HFF-Myc (cell line): Measurements from ENCODE around the gene NSUN5.

ENCODE experiments used
- DNase-seq: peaks from one replicate; pipeline ENCODE4 v3.0.0-alpha.2; 2011; ENCODE audit warnings: low read depth; ENCODE audit errors: extremely low read depth
- H3K4me3 ChIP-seq: replicated peaks from 2 replicates; pipeline ENCODE4 v1.5.1; 2011; ENCODE audit warnings: low read depth, mild to moderate bottlenecking, control low read depth, low read length
- TF ChIP-seq, protein P1 (sequence below): IDR thresholded peaks from 2 replicates; pipeline ENCODE4 v1.5.1; 2012; ENCODE audit warnings: mild to moderate bottlenecking, low read depth, low read length, control low read depth; ENCODE audit errors: missing control alignments

NSUN5 gene

DNA sequence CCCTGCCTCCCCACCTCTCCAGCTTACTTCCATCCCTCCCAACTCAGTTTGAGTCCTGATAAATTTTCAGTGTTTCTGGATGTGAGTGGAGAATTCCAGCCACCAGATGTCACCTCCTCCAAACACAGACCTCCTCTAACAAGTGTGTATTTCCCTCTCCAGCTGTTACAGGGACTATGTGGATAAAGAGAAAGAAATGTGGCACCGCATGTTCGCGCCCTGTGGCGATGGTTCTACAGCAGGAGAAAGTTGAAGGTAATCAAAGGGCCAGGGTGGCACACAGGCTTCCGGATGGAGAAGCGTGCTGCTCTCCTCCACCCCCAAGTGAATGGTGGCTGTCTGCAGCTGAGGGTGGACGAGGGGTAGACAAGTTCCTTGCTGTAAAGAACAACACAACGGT, 34.0 kb upstream of the NSUN5 start:
- H3K4me3 ChIP-seq = no peak overlapping the region
- TF ChIP-seq, protein P1, sequence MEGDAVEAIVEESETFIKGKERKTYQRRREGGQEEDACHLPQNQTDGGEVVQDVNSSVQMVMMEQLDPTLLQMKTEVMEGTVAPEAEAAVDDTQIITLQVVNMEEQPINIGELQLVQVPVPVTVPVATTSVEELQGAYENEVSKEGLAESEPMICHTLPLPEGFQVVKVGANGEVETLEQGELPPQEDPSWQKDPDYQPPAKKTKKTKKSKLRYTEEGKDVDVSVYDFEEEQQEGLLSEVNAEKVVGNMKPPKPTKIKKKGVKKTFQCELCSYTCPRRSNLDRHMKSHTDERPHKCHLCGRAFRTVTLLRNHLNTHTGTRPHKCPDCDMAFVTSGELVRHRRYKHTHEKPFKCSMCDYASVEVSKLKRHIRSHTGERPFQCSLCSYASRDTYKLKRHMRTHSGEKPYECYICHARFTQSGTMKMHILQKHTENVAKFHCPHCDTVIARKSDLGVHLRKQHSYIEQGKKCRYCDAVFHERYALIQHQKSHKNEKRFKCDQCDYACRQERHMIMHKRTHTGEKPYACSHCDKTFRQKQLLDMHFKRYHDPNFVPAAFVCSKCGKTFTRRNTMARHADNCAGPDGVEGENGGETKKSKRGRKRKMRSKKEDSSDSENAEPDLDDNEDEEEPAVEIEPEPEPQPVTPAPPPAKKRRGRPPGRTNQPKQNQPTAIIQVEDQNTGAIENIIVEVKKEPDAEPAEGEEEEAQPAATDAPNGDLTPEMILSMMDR = peak; percentile 63
- no peak for DNase-seq

DNA sequence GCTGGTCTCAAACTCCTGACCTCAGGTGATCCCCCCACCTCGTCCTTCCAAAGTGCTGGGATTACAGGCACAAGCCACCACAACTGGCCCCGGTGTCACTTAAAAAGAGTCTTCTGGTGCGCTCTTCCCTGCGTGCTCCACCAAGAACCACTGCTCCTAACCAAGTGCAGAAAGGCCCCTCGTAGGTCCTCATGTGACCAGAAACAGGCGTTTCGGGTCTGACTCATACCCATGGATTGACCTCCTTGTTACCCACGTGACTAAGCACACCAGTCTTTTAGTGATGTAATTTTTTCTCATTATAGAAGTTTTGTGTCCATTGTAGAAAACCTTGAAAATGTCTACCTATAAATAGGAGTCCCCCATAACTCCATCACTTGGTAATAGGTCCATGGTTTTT, 33.3 kb upstream of the NSUN5 start:
- TF ChIP-seq, protein P1 = no peak
- DNase-seq = peak; percentile 56
- no peak overlapping the region for H3K4me3 ChIP-seq

DNA sequence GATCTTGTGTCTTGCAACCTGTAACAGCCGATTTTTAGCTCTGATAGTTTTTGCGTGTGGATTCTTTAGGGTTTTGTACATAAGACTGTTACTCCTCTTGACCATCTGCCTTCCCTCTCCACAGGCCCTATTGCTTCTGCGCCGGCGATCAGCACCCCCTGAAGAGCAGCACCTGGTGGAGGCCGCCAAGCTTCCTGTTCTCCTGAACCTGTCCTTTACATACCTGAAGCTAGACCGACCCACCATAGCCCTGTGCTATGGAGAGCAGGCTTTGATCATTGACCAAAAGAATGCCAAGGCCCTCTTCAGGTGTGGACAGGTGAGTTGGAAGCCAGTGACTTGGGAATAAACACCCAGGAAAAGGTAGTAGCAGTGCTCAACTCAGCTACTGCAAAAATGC, 31.9 kb upstream of the NSUN5 start:
- DNase-seq = no peak
- TF ChIP-seq, protein P1 = no peak
- no peak overlapping the region for H3K4me3 ChIP-seq

DNA sequence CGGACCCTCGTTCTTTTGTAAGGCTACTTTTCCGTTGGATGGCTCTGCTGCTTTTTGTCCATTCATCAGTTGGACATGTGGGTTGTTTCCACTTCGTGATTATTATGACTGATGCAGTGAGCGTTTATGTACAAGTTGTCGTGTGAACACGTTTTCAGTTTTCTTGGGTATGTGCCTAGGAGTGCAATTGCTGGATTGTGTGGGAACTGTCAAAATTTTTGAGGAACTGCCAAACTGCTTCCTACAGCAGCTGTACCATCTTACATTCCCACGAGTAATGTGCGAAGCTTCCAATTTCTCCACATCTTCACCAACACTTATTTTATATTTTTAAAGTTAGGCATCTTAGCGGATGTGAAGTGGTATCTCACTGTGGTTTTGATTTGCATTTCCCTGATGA, 29.7 kb upstream of the NSUN5 start:
- no peak overlapping the region for H3K4me3 ChIP-seq
- DNase-seq = no peak
- TF ChIP-seq, protein P1 = no peak

DNA sequence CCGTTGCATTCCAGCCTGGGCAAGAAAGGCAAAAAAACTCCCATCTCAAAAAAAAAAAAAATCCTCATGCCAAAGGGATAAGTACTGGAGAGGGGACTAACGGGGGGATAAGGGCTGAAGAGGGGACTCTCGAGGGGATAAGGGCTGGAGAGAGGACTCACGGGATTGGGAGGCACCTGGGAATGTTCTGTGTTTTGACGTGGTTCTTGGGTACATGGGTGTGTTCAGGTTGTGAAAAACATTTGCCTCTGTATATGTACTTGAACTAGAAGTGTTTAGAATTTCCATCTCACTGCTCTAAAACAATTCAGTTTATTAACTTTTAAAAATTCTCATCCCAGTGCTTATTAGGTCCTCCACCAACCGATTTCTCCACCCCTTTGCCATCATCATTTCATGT, 23.8 kb upstream of the NSUN5 start:
- no peak for DNase-seq
- TF ChIP-seq, protein P1 = no peak
- no peak overlapping the region for H3K4me3 ChIP-seq

DNA sequence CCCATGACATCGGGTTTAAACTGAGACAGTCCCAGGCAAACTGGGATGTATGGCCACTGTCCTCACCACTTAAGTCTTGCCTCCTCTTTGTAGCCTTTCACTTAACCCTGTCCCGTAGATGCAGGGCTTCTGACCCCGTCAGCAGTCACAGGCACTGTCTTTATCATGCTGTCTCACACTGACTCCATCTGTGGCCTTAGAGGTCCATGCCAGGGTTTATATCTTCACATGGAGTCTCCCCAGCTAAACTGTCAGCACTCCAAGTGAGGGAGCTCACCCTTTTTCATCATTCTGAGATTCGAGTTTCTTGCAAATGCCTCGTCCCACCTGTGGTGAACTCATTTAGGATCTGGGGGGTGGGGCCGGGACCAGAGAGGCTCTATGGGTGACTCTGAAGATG, 22.1 kb upstream of the NSUN5 start:
- DNase-seq = no peak
- no peak overlapping the region for H3K4me3 ChIP-seq
- TF ChIP-seq, protein P1 = no peak

DNA sequence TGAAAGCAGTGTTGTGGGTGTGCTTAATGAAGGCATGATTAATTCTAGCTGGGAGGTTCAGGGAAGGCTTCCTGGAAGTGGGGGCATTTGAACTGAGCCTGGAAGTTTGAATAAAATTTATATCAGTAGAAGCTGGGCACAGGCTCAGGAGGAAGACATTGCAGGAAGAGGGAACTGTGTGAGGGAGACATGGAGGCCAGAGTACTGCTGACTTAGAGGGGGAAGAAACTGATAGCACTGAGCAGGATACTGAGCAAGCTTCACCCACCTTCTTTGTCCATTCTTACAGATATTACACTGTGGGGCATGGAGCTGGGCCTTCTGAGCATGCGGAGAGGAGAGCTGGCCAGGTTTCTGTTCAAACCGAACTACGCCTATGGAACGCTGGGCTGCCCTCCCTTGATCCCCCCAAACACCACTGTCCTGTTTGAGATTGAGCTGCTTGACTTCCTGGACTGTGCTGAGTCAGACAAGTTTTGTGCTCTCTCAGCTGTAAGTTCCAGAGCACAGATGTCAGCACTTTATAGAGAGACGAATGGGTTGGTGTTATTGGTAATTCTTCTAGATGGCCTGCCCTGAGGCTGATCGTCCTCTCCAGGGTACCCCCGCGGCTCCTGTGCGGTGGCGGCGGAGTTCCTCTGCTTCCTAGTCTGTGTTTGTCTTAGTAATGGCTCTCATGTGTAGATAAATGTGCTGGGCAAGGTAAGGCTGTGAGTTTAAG, 21.4 kb upstream of the NSUN5 start:
- DNase-seq = no peak
- no peak overlapping the region for H3K4me3 ChIP-seq
- TF ChIP-seq, protein P1 = no peak
